ENCODE data around the gene SDK1.

DNA sequence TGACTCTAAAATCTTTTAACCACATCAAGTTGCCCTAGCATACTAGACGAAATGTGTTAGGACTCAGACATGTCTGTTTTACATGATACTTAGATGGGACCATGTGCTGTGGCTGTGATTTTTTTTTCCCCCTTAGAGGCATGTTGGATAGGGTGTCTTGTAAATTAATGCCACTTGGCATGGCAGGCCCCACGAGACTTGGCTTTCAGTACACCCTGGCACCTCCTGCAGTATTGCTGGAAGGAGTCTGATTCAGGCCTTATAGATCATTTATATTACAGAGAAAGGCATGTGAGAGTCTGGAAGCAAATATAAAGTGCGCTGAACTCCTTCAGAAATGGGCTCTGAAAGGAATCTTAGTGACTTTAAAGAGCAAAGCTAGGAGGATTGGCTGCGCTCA lies 494.1 kb downstream of the SDK1 start:
- TF ChIP-seq TAF1 (IDR thresholded peaks at IDR 0.05; ENCODE audit: borderline replicate concordance, low read depth, low read length) (no peak), POLR2A (IDR thresholded peaks at IDR 0.05; ENCODE audit: low read depth, low read length) (no peak), MTA3 (IDR thresholded peaks at IDR 0.05; ENCODE audit: borderline replicate concordance, low read length) (no peak), HCFC1 (IDR thresholded peaks at IDR 0.05; ENCODE audit: low read length) (no peak)
- TF ChIP-seq, protein P1, sequence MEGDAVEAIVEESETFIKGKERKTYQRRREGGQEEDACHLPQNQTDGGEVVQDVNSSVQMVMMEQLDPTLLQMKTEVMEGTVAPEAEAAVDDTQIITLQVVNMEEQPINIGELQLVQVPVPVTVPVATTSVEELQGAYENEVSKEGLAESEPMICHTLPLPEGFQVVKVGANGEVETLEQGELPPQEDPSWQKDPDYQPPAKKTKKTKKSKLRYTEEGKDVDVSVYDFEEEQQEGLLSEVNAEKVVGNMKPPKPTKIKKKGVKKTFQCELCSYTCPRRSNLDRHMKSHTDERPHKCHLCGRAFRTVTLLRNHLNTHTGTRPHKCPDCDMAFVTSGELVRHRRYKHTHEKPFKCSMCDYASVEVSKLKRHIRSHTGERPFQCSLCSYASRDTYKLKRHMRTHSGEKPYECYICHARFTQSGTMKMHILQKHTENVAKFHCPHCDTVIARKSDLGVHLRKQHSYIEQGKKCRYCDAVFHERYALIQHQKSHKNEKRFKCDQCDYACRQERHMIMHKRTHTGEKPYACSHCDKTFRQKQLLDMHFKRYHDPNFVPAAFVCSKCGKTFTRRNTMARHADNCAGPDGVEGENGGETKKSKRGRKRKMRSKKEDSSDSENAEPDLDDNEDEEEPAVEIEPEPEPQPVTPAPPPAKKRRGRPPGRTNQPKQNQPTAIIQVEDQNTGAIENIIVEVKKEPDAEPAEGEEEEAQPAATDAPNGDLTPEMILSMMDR (IDR thresholded peaks at IDR 0.05 in 2 of 3, conservative IDR thresholded peaks at IDR 0.05 in 1 of 3; ENCODE audit: control insufficient read depth in 2 of 3, extremely low read depth in 1 of 3, insufficient read depth in 1 of 3, low read depth in 3 of 3, low read length in 3 of 3), result no peak

Measured in GM12878 (cell line).